ENCODE data around the gene PUS3. TPM values are rescaled to one million over a fixed set of nuclear protein-coding genes. Genes with fewer than 3 reads are reported as not detected.

PUS3 gene
- total RNA-seq, 1 experiment from 2014 or later, result 18.6 TPM

DNA sequence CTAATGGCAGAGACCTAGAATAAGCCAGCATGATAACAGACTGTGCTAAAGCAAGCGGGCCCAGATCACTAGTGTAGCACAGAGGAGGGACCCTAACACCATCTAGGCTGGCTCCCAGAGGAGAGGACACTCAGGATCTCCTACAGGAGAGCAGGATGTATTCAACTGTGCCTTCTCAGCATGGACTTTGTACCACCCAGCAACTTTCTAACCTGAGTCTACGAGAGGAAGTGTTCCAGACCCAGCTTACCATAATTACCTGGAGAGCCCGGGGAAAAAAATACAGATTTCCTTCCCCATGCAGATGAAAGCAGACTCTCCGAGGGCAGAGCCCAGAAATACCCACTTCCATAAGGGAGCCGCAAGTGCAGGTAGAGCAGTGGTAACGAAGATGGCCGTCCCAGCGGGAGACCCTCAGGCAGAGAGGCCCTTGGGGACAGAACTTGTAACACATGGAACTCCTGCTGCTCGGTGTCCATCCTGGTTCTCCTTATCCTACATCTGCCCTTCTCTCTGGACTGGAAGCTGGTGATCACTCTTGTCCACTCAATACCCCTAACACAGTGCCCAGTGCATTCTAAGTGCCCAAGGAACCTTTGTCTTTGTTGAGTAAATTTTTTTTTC lies 21.5 kb upstream of the PUS3 start (continued):
- TF ChIP-seq, protein P1, sequence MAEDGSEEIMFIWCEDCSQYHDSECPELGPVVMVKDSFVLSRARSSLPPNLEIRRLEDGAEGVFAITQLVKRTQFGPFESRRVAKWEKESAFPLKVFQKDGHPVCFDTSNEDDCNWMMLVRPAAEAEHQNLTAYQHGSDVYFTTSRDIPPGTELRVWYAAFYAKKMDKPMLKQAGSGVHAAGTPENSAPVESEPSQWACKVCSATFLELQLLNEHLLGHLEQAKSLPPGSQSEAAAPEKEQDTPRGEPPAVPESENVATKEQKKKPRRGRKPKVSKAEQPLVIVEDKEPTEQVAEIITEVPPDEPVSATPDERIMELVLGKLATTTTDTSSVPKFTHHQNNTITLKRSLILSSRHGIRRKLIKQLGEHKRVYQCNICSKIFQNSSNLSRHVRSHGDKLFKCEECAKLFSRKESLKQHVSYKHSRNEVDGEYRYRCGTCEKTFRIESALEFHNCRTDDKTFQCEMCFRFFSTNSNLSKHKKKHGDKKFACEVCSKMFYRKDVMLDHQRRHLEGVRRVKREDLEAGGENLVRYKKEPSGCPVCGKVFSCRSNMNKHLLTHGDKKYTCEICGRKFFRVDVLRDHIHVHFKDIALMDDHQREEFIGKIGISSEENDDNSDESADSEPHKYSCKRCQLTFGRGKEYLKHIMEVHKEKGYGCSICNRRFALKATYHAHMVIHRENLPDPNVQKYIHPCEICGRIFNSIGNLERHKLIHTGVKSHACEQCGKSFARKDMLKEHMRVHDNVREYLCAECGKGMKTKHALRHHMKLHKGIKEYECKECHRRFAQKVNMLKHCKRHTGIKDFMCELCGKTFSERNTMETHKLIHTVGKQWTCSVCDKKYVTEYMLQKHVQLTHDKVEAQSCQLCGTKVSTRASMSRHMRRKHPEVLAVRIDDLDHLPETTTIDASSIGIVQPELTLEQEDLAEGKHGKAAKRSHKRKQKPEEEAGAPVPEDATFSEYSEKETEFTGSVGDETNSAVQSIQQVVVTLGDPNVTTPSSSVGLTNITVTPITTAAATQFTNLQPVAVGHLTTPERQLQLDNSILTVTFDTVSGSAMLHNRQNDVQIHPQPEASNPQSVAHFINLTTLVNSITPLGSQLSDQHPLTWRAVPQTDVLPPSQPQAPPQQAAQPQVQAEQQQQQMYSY (CRISPR knock-in tag; IDR thresholded peaks at IDR 0.05), result no peak
- TF ChIP-seq, protein P2, sequence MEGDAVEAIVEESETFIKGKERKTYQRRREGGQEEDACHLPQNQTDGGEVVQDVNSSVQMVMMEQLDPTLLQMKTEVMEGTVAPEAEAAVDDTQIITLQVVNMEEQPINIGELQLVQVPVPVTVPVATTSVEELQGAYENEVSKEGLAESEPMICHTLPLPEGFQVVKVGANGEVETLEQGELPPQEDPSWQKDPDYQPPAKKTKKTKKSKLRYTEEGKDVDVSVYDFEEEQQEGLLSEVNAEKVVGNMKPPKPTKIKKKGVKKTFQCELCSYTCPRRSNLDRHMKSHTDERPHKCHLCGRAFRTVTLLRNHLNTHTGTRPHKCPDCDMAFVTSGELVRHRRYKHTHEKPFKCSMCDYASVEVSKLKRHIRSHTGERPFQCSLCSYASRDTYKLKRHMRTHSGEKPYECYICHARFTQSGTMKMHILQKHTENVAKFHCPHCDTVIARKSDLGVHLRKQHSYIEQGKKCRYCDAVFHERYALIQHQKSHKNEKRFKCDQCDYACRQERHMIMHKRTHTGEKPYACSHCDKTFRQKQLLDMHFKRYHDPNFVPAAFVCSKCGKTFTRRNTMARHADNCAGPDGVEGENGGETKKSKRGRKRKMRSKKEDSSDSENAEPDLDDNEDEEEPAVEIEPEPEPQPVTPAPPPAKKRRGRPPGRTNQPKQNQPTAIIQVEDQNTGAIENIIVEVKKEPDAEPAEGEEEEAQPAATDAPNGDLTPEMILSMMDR (IDR thresholded peaks at IDR 0.05), result no peak
- TF ChIP-seq, protein P3, sequence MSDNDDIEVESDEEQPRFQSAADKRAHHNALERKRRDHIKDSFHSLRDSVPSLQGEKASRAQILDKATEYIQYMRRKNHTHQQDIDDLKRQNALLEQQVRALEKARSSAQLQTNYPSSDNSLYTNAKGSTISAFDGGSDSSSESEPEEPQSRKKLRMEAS (CRISPR knock-in tag; IDR thresholded peaks at IDR 0.05), result no peak
- TF ChIP-seq, protein P4, sequence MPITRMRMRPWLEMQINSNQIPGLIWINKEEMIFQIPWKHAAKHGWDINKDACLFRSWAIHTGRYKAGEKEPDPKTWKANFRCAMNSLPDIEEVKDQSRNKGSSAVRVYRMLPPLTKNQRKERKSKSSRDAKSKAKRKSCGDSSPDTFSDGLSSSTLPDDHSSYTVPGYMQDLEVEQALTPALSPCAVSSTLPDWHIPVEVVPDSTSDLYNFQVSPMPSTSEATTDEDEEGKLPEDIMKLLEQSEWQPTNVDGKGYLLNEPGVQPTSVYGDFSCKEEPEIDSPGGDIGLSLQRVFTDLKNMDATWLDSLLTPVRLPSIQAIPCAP (CRISPR knock-in tag; IDR thresholded peaks at IDR 0.05), result no peak
- TF ChIP-seq, protein P5, sequence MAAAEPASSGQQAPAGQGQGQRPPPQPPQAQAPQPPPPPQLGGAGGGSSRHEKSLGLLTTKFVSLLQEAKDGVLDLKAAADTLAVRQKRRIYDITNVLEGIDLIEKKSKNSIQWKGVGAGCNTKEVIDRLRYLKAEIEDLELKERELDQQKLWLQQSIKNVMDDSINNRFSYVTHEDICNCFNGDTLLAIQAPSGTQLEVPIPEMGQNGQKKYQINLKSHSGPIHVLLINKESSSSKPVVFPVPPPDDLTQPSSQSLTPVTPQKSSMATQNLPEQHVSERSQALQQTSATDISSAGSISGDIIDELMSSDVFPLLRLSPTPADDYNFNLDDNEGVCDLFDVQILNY (CRISPR knock-in tag; IDR thresholded peaks at IDR 0.05), result no peak
- TF ChIP-seq SOX15 (CRISPR knock-in tag; IDR thresholded peaks at IDR 0.05) (no peak), MXD4 (CRISPR knock-in tag; IDR thresholded peaks at IDR 0.05; ENCODE audit: borderline replicate concordance) (no peak)
- TF ChIP-seq, protein P6, sequence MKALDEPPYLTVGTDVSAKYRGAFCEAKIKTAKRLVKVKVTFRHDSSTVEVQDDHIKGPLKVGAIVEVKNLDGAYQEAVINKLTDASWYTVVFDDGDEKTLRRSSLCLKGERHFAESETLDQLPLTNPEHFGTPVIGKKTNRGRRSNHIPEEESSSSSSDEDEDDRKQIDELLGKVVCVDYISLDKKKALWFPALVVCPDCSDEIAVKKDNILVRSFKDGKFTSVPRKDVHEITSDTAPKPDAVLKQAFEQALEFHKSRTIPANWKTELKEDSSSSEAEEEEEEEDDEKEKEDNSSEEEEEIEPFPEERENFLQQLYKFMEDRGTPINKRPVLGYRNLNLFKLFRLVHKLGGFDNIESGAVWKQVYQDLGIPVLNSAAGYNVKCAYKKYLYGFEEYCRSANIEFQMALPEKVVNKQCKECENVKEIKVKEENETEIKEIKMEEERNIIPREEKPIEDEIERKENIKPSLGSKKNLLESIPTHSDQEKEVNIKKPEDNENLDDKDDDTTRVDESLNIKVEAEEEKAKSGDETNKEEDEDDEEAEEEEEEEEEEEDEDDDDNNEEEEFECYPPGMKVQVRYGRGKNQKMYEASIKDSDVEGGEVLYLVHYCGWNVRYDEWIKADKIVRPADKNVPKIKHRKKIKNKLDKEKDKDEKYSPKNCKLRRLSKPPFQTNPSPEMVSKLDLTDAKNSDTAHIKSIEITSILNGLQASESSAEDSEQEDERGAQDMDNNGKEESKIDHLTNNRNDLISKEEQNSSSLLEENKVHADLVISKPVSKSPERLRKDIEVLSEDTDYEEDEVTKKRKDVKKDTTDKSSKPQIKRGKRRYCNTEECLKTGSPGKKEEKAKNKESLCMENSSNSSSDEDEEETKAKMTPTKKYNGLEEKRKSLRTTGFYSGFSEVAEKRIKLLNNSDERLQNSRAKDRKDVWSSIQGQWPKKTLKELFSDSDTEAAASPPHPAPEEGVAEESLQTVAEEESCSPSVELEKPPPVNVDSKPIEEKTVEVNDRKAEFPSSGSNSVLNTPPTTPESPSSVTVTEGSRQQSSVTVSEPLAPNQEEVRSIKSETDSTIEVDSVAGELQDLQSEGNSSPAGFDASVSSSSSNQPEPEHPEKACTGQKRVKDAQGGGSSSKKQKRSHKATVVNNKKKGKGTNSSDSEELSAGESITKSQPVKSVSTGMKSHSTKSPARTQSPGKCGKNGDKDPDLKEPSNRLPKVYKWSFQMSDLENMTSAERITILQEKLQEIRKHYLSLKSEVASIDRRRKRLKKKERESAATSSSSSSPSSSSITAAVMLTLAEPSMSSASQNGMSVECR (CRISPR knock-in tag; IDR thresholded peaks at IDR 0.05; ENCODE audit: borderline replicate concordance), result no peak
- TF ChIP-seq, protein P7, sequence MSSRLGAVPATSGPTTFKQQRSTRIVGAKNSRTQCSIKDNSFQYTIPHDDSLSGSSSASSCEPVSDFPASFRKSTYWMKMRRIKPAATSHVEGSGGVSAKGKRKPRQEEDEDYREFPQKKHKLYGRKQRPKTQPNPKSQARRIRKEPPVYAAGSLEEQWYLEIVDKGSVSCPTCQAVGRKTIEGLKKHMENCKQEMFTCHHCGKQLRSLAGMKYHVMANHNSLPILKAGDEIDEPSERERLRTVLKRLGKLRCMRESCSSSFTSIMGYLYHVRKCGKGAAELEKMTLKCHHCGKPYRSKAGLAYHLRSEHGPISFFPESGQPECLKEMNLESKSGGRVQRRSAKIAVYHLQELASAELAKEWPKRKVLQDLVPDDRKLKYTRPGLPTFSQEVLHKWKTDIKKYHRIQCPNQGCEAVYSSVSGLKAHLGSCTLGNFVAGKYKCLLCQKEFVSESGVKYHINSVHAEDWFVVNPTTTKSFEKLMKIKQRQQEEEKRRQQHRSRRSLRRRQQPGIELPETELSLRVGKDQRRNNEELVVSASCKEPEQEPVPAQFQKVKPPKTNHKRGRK (CRISPR knock-in tag; IDR thresholded peaks at IDR 0.05; ENCODE audit: borderline replicate concordance), result no peak

DNA sequence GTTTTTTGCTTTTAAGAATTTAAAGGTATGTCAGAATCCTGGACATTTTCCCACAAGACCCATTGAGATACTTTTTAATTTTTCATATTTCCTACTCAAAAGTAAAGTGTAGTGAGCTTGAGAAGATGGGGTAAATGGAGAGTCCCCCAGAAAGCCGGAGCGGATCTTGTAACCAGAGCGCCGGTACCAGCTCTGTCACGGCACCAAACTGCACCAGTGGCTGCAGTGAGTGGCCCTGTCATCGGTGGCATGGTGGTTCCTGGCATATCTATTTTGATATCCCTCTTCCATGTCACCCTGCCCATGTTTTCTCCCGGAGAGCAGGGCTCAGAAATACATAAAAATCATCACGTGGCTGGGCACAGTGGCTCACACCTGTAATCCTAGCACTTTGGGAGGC lies 20.6 kb upstream of the PUS3 start:
- H3K36me3 Mint-ChIP-seq, result no peaks in the 10 kb centered on the region
- no peaks in the 10 kb centered on the region for H3K9me3 Mint-ChIP-seq
- DNase-seq (ENCODE audit: low spot score), result no peak
- no peak for ATAC-seq
- no peak overlapping the region for H3K27ac Mint-ChIP-seq
- POLR2A ChIA-PET, result no interaction called here
- H3K4me1 Mint-ChIP-seq, result peaks cover 8% of the 10 kb centered on the region; the same call in 1 of the 2 replicates
- no peak overlapping the region for H3K4me3 Mint-ChIP-seq
- CTCF ChIA-PET, result interaction anchor here (0.6 to 2.6 kb wide), 5 partner anchors 9 to 270 kb away, joined by 3 to 11 read pairs (median 4); no protein-coding TSS in a partner anchor
- no peaks in the 10 kb centered on the region for H3K27me3 Mint-ChIP-seq (ENCODE audit: low read depth)
- TF ChIP-seq RORB (CRISPR knock-in tag; IDR thresholded peaks at IDR 0.05) (no peak), ZNF317 (CRISPR knock-in tag; IDR thresholded peaks at IDR 0.05; ENCODE audit: borderline replicate concordance, low read depth) (no peak), CREB1 (CRISPR knock-in tag; IDR thresholded peaks at IDR 0.05) (no peak), ZNF232 (CRISPR knock-in tag; IDR thresholded peaks at IDR 0.05) (no peak), NR2C2 (CRISPR knock-in tag; IDR thresholded peaks at IDR 0.05) (no peak), ZNF671 (CRISPR knock-in tag; IDR thresholded peaks at IDR 0.05) (no peak)
- TF ChIP-seq, protein P8, sequence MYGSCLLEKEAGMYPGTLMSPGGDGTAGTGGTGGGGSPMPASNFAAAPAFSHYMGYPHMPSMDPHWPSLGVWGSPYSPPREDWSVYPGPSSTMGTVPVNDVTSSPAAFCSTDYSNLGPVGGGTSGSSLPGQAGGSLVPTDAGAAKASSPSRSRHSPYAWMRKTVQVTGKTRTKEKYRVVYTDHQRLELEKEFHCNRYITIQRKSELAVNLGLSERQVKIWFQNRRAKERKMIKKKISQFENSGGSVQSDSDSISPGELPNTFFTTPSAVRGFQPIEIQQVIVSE (CRISPR knock-in tag; IDR thresholded peaks at IDR 0.05; ENCODE audit: borderline replicate concordance), result no peak
- TF ChIP-seq, protein P9, sequence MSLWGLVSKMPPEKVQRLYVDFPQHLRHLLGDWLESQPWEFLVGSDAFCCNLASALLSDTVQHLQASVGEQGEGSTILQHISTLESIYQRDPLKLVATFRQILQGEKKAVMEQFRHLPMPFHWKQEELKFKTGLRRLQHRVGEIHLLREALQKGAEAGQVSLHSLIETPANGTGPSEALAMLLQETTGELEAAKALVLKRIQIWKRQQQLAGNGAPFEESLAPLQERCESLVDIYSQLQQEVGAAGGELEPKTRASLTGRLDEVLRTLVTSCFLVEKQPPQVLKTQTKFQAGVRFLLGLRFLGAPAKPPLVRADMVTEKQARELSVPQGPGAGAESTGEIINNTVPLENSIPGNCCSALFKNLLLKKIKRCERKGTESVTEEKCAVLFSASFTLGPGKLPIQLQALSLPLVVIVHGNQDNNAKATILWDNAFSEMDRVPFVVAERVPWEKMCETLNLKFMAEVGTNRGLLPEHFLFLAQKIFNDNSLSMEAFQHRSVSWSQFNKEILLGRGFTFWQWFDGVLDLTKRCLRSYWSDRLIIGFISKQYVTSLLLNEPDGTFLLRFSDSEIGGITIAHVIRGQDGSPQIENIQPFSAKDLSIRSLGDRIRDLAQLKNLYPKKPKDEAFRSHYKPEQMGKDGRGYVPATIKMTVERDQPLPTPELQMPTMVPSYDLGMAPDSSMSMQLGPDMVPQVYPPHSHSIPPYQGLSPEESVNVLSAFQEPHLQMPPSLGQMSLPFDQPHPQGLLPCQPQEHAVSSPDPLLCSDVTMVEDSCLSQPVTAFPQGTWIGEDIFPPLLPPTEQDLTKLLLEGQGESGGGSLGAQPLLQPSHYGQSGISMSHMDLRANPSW (CRISPR knock-in tag; conservative IDR thresholded peaks at IDR 0.05; ENCODE audit: low read depth), result no peak
- TF ChIP-seq, protein P10, sequence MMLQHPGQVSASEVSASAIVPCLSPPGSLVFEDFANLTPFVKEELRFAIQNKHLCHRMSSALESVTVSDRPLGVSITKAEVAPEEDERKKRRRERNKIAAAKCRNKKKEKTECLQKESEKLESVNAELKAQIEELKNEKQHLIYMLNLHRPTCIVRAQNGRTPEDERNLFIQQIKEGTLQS (CRISPR knock-in tag; conservative IDR thresholded peaks at IDR 0.05), result no peak
